GM18519 (cell line): ENCODE data around the gene DNAJC8.

Experiments used
- ATAC-seq: cut with Tn5 transposase; IDR thresholded peaks from one replicate; pipeline ENCODE4 v1.9.1; 2021; ENCODE audit warnings: mild to moderate bottlenecking, moderate library complexity; ENCODE audit not compliant: unreplicated experiment, low FRiP score

The DNAJC8 gene, protein sequence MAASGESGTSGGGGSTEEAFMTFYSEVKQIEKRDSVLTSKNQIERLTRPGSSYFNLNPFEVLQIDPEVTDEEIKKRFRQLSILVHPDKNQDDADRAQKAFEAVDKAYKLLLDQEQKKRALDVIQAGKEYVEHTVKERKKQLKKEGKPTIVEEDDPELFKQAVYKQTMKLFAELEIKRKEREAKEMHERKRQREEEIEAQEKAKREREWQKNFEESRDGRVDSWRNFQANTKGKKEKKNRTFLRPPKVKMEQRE

DNA sequence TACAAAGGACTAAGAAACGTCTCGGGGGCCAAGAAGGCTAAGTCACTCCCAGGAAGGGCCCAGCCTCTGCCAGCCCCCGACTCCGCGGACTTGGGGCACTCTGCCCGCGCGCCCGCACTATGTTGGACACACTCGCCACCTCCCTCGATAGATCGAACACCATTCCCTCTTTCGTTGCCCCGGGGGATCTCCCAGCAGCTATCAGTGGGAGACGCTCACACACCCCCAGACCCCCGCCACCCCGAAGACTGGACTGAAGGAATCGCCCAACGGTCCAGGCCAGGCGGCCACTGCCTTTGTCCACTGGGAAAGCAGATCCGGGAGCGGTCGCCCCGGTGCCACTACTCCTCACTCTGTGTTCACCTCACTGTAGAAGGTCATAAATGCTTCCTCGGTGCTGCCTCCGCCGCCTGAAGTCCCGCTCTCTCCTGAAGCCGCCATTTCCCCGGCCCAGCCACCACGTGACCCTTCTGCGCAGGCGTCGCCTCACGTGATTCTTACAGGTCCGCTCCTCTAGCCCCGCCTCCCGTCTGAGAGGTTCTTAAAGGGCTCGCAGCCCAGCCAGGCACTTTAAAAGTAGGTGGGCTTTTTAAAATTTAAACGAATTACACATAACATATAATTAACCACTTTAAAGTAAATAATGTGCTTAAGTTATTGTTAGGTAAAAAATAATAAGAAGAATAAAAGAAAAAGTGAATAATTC, at the start of gene DNAJC8:
DNAJC8 (minus strand) TSS at position 472 of the 706 bp plus-strand sequence; CDS start at position 441, 31 bp downstream.
- no peak for ATAC-seq

DNA sequence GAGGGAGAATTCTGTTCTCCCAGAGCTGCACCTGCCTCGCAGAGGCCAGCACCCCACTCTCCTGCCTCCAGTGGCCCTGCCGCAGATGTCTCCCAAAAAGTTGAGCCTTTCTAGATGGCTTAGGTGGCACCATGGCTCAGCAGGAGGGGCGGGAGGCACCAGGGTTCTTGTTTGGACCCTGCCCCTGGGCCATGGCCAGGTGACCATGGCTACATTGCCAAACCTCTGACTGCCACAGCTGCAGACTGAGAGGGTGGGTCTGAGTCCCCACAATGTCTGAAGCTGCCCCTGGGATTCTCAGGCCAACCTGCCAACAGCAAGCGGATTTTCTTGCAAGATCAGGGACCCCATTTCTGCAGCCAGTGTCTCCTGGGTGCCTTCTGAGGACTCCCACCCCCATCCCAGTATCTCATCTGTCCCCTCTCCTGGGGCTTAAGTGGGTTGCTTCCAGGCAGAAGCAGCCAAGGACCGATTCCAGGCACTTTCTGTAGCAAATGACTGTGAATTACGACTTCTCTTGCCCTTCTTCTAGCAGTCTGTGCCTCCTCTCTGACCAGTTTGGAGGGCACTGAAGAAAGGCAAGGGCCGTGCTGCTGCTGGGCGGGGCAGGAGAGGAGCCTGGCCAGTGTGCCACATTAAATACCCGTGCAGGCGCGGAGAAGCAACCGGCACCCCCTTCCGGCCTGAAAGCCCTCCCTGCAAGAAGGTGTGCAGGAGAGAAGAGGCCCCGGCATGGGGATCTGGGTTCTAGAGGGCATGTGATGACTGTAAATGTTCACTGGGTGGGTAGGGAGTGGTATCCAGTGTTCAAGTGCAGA, 49.0 kb upstream of the DNAJC8 start:
- ATAC-seq: no peak

DNA sequence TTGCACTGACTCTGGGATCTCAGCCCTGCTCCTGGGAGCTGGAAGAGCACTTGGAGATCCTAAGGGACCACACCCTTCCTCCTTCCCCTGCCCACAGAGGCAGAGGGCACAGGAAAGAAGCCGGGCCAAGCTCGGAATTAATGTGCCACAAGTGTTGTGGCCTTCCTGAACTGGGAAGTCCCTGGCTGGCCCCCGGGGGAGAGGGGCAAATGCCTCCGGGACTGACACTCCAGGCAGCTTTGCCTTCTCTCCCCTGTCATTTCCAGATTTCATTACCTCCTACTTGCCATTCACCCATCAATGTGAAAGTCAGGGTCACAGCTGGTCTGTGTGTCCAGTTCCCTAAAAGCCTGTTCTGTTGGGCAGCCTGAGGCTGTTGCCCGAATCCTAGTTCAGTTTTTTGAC, 48.1 kb upstream of the DNAJC8 start:
- ATAC-seq: no peak

DNA sequence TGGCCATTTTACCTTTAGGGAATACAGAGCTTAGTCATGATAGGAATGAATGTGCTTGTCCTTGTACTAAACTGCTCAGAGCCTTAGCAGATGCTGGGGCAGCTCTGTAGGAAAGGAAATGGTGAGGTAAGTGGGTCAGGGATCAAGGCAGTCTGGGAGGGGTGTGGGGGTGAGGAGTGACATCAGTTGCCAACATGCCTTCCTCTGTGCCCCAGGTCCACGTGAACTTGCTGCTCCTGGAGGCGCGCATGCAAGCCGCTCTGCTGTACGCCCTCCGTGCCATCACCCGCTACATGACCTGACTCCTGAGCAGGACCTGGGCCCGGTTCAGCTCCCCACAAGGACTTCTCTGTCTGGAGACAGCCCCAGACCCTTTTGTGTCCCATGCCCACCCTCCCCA, 47.7 kb upstream of the DNAJC8 start:
- no peak for ATAC-seq

DNA sequence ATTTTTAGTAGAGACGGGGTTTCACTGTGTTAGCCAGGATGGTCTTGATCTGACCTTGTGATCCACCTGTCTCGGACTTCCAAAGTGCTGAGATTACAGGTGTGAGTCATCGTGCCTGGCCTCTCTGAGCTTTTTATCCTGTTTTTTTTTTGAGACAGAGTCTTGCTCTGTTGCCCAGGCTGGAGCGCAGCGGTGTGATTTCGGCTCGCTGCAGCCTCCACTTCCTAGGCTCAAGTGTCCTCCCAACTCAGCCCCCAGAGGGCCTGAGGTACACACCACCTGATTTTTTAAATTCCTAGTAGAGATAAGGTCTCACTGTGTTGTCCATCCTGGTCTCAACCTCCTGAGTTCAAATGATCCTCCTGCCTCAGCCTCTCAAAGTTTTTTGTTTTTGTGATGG, 46.9 kb upstream of the DNAJC8 start:
- ATAC-seq: no peak

DNA sequence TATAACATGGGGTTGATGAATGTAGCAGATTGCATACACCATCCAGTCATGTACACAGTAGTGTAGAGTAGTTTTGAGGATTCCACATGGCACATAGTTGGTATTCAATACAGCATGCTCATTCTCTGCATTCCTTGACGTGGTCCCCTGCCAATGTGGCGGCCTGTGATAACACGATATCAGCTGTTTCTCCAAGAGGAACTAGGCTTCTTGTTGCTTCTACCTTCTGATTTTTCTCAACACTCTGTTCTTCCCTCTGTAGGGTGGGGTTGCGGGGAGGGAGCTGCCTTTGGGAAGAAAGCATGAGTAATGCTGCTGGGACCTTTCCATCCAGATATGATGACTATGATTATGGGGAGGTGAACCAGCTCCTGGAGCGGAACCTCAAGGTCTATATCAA, 45.9 kb upstream of the DNAJC8 start:
- no peak for ATAC-seq

DNA sequence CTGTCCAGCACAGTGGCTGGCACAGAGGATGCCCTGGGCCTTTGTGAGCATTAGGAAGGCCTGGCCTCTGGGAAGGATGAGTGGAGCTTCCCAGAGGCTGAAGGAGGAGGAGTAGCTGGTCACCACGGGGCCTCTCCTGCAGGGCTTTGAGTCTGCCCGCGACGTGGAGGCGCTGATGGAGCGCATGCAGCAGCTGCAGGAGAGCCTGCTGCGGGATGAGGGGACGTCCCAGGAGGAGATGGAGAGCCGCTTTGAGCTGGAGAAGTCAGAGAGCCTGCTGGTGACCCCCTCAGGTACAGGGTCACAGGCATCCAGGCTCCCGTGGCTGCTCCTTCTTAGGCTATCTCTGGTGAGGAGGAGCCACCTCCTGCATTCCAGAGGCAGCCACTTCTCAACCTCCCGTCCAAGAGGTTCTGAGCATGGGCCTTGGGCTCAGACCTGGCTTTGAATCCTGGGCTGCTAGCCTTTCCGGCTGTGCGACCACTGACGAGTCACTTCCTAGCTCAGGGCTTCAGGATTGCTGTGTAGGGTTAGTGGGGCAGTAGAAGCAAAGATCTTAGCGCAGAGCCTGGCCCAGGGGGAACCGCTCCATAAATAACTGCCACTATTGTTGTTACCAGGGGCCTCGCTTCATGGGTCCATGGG, 40.5 kb upstream of the DNAJC8 start:
- no peak for ATAC-seq

DNA sequence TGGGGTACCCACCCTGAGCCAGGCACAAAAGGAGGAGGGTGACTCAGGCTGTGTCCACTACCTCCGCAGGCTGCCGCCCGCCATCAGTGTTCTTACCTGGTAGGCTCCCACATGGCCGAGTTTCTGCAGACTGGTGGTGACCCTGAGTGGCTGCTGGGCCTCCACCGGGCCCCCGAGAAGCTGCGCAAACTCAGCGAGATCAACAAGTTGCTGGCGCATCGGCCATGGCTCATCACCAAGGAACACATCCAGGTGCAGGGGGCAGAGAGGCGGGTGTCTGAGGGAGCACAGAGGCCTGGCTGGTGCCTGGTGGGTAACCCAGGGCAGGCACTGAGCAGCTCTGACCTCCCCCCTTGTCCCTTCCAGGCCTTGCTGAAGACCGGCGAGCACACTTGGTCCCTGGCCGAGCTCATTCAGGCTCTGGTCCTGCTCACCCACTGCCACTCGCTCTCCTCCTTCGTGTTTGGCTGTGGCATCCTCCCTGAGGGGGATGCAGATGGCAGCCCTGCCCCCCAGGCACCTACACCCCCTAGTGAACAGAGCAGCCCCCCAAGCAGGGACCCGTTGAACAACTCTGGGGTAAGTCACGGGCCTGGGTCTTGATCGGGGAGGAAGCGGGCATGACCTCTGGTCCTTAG, 39.5 kb upstream of the DNAJC8 start:
- no peak for ATAC-seq

DNA sequence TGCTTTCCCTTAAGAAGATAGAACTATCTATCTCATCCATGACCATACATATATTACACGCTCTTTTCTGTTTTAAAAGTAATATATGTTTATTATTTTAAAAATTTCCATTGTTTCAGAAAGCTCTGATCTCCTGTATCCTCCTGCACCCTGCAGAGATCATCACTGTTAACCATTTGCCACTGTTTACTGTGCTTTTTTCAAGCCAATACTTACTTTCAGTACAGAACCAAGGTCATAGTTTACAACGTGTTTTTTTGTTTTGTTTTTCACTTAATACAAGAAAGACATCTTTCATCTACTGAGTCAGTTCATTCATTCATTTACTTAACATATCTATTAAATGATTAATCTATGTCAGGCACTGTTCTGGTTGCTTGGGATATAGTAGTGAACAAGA, 36.7 kb upstream of the DNAJC8 start:
- no peak for ATAC-seq

DNA sequence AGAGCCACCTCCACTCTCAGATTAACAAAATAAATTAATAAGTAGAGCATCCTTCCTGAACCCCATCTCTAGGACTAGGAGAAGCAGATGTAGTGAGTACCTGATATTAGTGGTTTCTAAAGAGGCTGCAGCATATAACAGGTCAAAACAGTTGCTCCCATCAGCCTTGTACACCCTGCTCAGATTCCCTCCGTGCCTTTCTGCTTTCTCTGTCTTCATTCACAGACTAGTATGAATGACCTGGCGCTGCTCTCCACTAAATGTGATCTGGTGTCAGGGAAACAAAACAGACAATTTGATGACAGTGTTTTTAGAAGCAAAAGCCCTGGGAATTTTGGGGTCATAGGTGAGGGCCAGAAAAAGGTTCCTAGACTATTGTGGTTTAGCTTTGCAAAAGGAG, 34.8 kb upstream of the DNAJC8 start:
- ATAC-seq: no peak

DNA sequence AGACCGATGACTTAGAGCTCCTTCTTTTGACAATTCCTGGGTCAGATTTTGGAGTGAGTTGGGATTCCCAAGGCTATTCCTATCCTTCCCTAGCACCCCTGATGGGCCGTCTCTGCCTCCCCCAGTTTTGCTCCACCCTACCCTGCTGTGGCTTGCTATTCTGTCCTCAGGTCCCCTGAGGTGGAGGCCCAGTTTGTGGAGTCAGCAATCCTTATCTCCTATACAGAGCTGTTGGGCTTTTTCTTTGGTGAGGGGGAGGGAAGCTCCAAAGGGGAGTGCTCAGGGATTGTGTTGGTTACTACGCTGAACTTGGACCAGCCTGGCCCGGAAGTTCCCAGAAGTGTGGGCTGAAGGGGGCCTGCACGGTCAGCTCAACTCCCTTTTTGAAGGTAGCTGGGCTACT, 34.1 kb upstream of the DNAJC8 start:
- no peak for ATAC-seq

DNA sequence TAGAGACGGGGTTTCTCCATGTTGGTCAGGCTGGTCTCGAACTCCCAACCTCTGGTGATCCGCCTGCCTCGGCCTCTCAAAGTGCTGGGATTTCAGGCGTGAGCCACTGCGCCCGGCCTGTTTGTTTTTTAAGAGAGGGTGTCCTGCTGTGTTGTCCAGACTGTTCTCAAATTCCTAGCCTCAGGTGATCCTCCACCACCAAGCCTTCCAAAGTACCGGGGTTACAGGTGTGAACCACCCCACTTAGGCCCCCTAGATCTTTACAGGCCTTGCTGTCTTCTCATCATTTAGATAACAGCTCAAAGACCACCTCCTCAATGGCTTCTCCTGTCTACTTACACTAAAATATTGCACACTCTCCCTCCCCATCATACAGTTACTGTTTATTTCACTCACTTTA, 32.7 kb upstream of the DNAJC8 start:
- no peak for ATAC-seq

DNA sequence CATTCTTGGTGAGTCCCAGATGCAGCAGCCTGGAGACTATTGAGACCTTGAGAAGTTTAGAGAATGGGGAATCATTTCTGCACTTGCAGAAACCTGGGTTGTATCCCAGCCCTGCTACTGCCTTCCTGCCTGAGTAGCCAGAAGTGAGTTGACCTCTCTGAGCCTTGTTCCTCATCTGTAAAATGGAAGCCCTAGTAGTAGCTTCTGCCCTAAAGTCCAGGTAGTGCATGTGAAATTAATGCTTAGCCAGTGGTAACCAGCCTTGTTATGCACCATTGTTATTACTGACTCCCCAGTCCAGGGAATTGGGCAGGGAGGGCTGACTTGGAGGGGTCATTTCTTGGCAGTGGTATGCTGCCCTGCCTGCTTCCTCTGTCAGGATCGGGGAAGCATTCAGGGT, 32.1 kb upstream of the DNAJC8 start:
- ATAC-seq: no peak

DNA sequence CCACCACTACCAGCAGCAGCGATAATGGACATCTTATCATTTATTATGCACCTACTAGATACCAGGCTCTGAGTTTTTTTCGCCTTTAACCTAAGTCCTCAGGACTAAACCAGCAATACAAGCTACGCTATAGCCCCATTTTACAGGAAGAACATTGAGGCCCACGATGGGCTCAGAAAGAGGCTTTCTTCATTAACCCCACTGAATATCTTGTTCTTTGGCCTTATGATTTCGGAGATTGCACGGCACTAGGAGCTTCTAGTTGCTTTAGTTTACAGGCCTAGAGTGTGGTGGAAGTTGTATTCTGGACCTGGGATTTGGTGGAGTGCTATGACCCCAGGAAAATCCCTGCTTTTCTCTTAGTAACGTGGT, 28.0 kb upstream of the DNAJC8 start:
- no peak for ATAC-seq

DNA sequence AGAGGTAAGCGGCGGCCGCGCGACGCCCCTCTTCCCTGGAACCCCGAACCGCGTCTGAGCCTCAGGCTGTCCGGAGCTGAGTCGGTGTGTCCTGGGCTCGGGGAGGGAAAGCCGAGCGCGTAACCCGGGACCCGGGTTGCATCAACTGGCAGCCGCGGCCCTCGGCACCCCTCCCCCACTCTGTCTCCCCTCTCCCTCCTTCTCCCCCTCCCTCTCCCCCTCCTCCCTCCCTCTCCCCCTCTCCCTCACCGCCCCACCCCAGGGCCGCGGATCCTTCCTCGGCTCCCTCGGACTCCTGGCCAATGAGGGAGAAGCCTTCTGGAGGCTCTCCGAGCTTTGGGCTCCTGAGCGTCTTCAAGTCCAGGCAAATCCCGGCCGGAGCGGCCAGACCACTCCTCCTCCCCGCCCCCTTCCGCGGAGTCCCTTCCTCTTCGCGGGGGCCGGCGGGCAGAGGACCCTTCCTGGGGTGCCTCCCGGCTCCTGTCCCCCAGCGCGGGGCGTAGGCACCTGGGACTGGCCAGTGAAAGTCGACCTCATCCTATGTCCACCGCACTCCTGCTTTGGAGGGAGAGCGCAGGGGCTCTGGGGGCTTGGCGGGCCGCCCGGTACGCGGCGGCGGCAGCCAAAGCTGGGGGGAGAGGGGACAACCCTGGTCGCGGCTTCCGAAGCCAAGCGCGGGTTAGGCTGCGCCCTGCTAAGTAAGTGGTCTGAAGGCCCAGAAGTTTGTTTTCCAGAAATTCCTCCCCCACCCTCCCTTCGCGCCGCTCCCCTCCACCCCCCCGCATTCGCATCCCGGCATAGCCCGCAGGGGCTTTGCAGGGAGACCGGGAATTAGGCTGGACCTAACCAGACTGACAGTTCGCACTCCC, 27.3 kb upstream of the DNAJC8 start:
- no peak for ATAC-seq

DNA sequence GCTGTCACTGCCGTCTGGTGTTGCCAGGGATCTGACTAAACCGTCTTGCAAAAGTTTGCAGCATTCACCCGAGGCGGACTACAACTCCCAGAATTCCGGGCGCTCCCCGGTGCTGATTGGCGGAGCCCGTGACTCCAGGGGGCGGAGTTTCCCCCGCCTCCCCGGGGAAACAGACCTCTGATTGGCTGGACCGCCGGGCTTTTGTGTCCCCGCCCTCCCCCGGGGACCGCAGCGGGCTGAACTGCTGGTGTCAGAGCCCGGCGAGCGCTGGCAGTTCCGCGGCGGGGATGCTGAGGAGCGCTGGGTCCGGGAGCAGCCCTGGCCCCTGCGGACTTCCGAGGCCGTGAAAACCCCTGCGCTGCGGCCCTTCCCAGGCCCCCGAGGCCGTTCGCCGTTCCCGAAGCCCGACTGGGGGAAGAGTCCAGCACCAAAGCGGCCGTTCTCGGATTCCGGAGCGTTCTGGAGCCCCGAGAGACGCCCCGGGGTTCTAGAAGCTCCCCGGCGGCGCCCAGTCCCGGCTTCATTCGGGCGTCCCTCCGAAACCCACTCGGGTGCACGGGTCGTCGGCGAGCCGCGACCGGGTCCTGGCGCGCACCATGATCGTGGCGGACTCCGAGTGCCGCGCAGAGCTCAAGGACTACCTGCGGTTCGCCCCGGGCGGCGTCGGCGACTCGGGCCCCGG, 26.6 kb upstream of the DNAJC8 start, which contains the start of gene SESN2:
SESN2 (plus strand) TSS at position 267 of the 682 bp plus-strand sequence; CDS start at position 597, 330 bp downstream.
- peak; percentile 85 for ATAC-seq

DNA sequence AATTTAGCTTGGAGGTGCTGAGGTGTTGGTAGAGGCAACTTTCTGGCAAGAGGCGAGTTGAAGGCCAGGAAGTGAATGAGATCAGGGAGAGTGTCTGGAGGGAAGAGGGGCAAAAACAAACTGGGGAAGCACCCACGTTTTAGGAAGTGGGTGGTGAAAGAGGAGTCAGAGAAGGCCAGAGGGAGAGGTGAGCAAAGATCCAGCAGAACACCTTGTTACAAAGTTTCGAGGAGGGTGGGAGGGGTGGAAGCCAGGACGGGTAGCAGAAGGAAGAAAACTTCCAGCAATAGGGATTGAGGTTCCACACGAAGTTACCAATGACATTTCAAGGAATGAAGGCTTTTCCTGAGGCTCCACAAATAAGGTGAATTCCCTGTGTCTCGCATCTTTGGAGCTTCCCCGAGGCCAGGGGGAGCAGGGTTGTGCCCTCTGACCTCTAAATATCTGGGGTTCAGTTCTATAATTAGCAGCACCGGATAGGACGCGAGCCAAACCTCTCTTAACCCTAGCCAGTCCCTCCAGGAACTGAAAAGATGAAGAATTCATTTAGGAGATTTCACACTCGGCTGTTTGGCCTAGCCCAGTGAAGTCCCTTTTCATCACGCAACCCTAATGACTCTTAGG, 25.9 kb upstream of the DNAJC8 start:
- ATAC-seq: no peak

DNA sequence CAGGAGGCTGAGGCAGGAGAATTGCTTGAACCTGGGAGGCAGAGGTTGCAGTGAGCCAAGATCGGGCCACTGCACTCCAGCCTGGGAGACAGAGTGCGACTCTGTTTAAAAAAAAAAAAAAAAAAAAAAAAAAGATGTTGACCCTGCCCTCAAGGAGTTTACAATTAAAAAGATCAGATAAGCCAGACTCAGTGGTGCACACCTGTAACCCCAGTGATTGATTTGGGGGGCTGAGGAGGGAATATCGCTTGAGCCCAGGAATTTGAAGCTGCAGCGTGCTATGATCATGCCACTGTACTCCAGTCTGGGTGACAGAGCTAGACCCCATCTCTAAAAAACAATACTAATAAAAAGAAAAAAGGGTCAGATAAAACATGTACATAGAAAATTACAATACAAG, 24.9 kb upstream of the DNAJC8 start:
- ATAC-seq: no peak
